ENCODE data around the gene NFYA. TPM values are rescaled to one million over a fixed set of nuclear protein-coding genes. Genes with fewer than 3 reads are reported as not detected.

The NFYA gene
- total RNA-seq, 1 experiment from 2014 or later = 34.7 TPM

DNA sequence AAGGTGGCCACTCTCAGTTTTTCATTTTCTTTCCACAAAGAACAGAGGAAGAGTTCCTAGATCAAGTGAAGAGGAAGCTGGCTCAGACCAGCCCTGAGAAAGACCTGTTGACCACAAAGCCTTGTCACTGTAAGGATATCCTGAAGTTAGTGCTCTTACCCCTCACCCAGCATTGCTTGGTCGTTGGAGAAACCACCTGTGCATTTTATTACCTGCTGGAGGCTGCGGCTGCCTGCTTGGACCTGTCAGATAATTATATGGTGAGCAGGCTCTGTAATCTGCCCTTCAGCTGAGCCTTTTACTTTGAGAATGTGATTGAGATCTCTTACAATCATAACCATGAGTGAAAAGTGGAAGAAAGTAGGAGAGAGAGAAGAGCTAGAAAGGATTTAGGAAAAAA lies 59.5 kb downstream of the NFYA start (continued):
- TF ChIP-seq, protein P1, sequence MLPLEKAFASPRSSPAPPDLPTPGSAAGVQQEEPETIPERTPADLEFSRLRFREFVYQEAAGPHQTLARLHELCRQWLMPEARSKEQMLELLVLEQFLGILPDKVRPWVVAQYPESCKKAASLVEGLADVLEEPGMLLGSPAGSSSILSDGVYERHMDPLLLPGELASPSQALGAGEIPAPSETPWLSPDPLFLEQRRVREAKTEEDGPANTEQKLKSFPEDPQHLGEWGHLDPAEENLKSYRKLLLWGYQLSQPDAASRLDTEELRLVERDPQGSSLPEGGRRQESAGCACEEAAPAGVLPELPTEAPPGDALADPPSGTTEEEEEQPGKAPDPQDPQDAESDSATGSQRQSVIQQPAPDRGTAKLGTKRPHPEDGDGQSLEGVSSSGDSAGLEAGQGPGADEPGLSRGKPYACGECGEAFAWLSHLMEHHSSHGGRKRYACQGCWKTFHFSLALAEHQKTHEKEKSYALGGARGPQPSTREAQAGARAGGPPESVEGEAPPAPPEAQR (CRISPR knock-in tag; IDR thresholded peaks at IDR 0.05) = no peak
- no peak for TF ChIP-seq ZNF423 (CRISPR knock-in tag; IDR thresholded peaks at IDR 0.05)

DNA sequence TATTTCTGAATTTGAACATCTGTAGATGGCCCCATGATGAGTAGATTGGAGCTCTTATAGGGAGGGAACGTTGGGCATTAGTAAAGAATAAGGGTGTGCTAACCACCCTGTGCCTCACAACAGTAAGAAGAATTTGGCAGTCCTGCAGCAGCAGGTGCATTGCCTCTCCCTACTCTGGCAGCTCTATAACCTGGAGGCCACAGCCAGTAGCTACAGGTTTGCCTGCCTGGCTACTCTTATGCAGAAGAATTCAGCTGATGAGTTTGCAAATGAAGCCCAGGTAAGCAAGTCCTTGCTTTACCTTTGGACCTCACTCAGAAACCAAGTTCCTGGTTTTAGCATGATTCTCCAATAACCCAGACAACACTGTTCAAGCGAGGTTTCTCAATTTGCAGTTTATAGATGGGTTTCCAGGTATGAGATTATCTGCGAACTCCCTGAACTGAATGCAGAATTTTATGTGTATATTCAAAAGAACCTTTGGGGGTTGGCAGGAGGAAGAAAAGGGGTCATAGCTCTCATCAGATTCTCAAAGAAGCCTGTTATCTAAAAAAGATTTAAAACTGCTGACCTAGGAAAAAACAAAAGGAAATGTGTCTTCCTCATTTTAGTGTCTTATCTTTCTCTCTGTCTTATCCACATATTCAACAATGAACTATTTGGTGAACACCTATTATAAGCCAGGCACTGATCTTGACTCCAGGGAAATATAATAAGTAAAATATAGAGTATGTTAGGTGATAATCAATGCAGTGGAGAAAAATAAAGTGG lies 62.5 kb downstream of the NFYA start:
- H3K9me3 Mint-ChIP-seq = no peaks in the 10 kb centered on the region
- no peak overlapping the region for H3K4me3 Mint-ChIP-seq
- ChIA-PET CTCF (interaction anchor here (1.0 to 1.3 kb wide), 3 partner anchors 34 to 57 kb away, joined by 4 to 9 read pairs (median 5); no protein-coding TSS in a partner anchor), POLR2A (interaction anchor here (0.6 kb wide), 1 partner anchor 13 kb away, joined by 3 read pairs; no protein-coding TSS in a partner anchor)
- TF ChIP-seq, protein P2, sequence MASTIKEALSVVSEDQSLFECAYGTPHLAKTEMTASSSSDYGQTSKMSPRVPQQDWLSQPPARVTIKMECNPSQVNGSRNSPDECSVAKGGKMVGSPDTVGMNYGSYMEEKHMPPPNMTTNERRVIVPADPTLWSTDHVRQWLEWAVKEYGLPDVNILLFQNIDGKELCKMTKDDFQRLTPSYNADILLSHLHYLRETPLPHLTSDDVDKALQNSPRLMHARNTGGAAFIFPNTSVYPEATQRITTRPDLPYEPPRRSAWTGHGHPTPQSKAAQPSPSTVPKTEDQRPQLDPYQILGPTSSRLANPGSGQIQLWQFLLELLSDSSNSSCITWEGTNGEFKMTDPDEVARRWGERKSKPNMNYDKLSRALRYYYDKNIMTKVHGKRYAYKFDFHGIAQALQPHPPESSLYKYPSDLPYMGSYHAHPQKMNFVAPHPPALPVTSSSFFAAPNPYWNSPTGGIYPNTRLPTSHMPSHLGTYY (CRISPR knock-in tag; IDR thresholded peaks at IDR 0.05) = no peak
- no peaks in the 10 kb centered on the region for H3K36me3 Mint-ChIP-seq
- H3K27ac Mint-ChIP-seq = no peak overlapping the region
- H3K27me3 Mint-ChIP-seq (ENCODE audit: low read depth) = no peaks in the 10 kb centered on the region
- peak; percentile 91 for ATAC-seq
- H3K4me1 Mint-ChIP-seq = no peaks in the 10 kb centered on the region; the same call in 1 of the 2 replicates
- peak; percentile 26 for DNase-seq (ENCODE audit: low spot score)

DNA sequence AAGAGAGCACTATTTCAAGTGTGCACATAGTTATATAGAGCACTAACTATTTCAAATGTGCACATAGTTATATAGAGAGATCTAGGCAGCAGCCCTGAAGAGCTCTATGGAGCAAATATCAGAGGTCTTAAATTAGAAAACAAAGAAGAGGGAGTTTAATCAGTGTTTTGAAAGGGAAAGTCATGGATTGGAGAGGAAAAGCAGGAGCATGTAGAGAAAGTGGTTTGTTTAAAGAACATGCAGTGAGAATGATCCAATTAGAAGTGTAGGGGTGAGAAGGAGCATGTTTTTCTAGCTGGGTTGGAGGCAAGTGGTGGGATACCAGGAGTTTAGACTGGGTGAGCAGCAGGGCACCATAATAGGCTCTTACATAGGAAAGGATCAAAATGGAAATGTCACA lies 64.1 kb downstream of the NFYA start:
- Mint-ChIP-seq H3K9me3 (no peaks in the 10 kb centered on the region), H3K36me3 (no peaks in the 10 kb centered on the region), H3K4me3 (no peak overlapping the region), H3K27ac (no peak overlapping the region), H3K27me3 (ENCODE audit: low read depth) (no peaks in the 10 kb centered on the region), H3K4me1 (no peaks in the 10 kb centered on the region; the same call in 1 of the 2 replicates)
- ChIA-PET POLR2A (no interaction called here), CTCF (interaction anchor here (1.5 to 2.1 kb wide), 2 partner anchors 36 to 55 kb away, joined by 4 to 7 read pairs; no protein-coding TSS in a partner anchor)
- ATAC-seq (no peak), DNase-seq (ENCODE audit: low spot score) (no peak)
- TF ChIP-seq, protein P3, sequence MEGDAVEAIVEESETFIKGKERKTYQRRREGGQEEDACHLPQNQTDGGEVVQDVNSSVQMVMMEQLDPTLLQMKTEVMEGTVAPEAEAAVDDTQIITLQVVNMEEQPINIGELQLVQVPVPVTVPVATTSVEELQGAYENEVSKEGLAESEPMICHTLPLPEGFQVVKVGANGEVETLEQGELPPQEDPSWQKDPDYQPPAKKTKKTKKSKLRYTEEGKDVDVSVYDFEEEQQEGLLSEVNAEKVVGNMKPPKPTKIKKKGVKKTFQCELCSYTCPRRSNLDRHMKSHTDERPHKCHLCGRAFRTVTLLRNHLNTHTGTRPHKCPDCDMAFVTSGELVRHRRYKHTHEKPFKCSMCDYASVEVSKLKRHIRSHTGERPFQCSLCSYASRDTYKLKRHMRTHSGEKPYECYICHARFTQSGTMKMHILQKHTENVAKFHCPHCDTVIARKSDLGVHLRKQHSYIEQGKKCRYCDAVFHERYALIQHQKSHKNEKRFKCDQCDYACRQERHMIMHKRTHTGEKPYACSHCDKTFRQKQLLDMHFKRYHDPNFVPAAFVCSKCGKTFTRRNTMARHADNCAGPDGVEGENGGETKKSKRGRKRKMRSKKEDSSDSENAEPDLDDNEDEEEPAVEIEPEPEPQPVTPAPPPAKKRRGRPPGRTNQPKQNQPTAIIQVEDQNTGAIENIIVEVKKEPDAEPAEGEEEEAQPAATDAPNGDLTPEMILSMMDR (IDR thresholded peaks at IDR 0.05) = no peak
- TF ChIP-seq JUN (CRISPR knock-in tag; IDR thresholded peaks at IDR 0.05) (no peak), ZNF317 (CRISPR knock-in tag; IDR thresholded peaks at IDR 0.05; ENCODE audit: borderline replicate concordance, low read depth) (no peak), ELF4 (CRISPR knock-in tag; IDR thresholded peaks at IDR 0.05; ENCODE audit: low read depth) (no peak), GTF2I (CRISPR knock-in tag; conservative IDR thresholded peaks at IDR 0.05) (no peak), ZNF121 (CRISPR knock-in tag; IDR thresholded peaks at IDR 0.05) (no peak), ZNF219 (CRISPR knock-in tag; IDR thresholded peaks at IDR 0.05; ENCODE audit: borderline replicate concordance) (no peak)
- TF ChIP-seq, protein P4, sequence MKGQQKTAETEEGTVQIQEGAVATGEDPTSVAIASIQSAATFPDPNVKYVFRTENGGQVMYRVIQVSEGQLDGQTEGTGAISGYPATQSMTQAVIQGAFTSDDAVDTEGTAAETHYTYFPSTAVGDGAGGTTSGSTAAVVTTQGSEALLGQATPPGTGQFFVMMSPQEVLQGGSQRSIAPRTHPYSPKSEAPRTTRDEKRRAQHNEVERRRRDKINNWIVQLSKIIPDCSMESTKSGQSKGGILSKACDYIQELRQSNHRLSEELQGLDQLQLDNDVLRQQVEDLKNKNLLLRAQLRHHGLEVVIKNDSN (CRISPR knock-in tag; IDR thresholded peaks at IDR 0.05) = no peak
- TF ChIP-seq, protein P5, sequence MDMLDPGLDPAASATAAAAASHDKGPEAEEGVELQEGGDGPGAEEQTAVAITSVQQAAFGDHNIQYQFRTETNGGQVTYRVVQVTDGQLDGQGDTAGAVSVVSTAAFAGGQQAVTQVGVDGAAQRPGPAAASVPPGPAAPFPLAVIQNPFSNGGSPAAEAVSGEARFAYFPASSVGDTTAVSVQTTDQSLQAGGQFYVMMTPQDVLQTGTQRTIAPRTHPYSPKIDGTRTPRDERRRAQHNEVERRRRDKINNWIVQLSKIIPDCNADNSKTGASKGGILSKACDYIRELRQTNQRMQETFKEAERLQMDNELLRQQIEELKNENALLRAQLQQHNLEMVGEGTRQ (CRISPR knock-in tag; IDR thresholded peaks at IDR 0.05) = no peak
- TF ChIP-seq, protein P6, sequence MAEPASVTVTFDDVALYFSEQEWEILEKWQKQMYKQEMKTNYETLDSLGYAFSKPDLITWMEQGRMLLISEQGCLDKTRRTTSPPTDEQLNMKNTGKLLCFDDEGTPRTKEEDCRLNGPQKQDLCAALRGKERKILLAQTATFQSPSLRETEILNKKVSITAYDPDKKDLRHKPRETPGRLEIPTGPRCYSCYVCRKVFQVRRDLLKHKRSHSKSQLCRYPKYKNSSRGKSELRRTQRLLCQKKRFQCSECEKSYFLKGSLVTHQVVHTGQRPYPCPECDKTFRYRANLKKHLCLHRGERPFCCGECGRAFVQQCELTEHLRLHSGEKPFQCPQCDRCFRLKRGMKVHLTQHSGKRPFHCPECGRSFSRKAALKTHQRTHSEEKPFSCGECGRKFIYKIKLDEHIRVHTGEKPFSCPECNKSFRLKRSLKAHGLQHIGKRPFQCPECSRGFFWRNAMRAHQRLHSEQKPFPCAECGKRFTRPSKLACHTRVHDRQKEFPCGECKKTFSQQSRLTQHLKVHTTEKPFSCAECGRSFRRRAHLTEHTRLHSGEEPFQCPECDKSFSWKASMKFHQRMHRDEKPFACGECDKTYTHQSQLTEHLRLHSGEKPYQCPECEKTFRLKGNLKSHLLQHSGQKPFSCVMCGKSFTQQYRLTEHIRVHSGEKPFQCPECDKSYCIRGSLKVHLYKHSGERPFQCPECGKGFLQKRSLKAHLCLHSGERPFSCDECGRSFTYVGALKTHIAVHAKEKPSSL (CRISPR knock-in tag; conservative IDR thresholded peaks at IDR 0.05) = no peak
- TF ChIP-seq, protein P7, sequence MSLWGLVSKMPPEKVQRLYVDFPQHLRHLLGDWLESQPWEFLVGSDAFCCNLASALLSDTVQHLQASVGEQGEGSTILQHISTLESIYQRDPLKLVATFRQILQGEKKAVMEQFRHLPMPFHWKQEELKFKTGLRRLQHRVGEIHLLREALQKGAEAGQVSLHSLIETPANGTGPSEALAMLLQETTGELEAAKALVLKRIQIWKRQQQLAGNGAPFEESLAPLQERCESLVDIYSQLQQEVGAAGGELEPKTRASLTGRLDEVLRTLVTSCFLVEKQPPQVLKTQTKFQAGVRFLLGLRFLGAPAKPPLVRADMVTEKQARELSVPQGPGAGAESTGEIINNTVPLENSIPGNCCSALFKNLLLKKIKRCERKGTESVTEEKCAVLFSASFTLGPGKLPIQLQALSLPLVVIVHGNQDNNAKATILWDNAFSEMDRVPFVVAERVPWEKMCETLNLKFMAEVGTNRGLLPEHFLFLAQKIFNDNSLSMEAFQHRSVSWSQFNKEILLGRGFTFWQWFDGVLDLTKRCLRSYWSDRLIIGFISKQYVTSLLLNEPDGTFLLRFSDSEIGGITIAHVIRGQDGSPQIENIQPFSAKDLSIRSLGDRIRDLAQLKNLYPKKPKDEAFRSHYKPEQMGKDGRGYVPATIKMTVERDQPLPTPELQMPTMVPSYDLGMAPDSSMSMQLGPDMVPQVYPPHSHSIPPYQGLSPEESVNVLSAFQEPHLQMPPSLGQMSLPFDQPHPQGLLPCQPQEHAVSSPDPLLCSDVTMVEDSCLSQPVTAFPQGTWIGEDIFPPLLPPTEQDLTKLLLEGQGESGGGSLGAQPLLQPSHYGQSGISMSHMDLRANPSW (CRISPR knock-in tag; conservative IDR thresholded peaks at IDR 0.05; ENCODE audit: low read depth) = no peak
- TF ChIP-seq, protein P8, sequence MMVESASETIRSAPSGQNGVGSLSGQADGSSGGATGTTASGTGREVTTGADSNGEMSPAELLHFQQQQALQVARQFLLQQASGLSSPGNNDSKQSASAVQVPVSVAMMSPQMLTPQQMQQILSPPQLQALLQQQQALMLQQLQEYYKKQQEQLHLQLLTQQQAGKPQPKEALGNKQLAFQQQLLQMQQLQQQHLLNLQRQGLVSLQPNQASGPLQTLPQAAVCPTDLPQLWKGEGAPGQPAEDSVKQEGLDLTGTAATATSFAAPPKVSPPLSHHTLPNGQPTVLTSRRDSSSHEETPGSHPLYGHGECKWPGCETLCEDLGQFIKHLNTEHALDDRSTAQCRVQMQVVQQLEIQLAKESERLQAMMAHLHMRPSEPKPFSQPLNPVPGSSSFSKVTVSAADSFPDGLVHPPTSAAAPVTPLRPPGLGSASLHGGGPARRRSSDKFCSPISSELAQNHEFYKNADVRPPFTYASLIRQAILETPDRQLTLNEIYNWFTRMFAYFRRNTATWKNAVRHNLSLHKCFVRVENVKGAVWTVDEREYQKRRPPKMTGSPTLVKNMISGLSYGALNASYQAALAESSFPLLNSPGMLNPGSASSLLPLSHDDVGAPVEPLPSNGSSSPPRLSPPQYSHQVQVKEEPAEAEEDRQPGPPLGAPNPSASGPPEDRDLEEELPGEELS (CRISPR knock-in tag; IDR thresholded peaks at IDR 0.05) = no peak
- TF ChIP-seq, protein P9, sequence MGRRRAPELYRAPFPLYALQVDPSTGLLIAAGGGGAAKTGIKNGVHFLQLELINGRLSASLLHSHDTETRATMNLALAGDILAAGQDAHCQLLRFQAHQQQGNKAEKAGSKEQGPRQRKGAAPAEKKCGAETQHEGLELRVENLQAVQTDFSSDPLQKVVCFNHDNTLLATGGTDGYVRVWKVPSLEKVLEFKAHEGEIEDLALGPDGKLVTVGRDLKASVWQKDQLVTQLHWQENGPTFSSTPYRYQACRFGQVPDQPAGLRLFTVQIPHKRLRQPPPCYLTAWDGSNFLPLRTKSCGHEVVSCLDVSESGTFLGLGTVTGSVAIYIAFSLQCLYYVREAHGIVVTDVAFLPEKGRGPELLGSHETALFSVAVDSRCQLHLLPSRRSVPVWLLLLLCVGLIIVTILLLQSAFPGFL (CRISPR knock-in tag; IDR thresholded peaks at IDR 0.05; ENCODE audit: borderline replicate concordance) = no peak

Data from WTC11 (cell line).